ENCODE measurements around the gene CLDN16.

CLDN16 gene

GRCh38 chr3:190381441-190381840, 6.5 kb upstream of the CLDN16 start:
- DNase-seq = no peak

DNA sequence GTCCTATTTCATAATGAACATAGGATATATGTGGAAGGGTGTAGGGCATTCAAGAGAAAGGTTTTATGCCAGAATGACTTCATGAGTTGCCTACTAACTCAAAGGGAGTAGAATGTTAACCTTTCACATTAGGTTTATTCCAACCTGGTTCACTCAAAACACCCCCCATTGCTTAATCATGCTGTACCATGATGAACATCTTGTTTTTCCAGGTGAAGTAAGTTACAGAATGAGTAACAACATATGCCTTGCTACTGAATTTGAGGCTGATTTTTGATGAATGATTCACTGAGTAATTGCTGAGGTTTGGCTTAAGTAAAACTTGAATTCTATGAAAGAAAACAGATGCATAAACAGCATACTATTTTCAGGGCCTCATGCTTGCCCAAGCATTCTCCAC, 5.9 kb upstream of the CLDN16 start:
- no peak for DNase-seq

DNA sequence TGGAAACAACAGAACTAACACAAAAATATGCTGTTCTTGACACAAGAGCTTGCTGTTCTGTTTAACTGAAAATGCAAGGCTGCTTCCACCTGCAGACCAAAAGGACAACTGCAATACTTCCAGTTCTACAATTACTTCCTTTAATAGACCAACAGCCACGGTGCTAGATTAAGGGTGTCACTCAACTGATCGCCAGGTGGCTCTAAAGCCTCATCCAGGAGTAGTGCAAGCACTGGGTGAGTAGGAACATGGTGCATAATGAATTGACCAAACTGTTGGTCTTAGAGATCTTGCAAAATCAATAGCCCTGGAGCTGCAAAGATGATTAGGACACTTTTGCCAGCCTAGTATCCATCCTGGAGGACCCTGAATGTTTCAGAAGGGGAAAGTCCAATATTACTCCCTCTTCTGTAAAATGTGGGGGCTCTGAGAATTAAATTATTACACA, 3.6 kb upstream of the CLDN16 start:
- no peak for DNase-seq

DNA sequence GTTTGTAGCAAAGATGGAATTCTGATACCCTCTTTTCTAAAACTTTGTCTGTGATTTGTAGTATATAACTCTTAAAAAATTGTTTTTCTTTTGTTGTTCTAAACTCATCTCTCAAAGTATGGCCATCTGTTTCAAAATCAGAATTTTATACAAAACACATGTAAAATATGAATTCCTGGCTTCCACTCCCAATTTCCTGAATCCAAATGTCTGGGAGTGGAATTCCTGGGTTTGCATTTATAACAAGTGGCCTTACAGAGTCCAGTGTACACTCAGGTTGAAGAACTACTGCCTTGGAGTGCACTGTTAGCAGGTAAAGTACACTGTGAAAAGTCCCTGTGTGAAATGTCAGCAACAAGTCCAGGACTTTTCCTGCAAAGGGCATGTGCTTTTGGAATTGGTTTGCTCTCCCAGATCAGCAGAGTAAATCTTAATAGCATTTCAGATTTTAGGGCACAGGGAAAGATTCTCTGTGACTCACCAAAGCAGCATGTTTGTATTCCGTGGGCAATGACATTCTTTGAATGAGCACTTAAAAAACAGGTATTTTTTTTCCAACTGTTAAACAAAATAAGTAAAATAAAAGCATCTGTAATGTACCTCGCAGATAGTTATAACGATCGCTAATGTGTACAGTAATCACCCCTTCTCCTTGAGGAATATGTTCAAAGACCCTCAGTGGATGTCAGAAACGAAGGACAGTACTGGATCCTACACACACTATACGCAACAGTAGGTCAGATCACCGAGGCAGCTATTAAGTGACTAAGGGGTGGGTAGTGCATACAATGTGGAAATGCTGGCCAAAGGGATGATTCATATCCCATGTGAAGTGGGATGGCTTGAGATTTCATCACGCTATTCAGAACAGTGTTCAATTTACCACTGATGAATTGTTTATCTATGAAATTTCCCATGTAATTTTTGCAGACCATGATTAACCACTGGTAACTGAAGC, 2.0 kb upstream of the CLDN16 start:
- no peak for DNase-seq

DNA sequence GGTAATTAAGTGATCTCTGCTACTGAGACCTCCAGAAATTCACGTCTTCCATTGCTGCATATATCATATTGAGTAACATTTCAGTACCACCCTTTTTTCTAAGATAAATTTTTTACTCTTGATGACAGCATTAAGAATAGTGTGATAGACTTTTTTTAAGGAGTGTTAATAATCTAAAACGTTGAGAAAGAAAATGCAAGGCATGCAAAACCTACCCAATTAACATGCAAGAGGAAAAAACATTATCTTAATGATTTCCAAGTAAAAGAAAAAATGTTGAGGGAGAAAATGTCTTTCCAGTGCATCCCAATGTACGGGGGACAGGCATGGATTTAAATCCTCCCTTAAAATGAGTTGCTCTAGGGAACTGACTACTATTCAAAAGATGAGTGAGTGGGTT, 740 bp downstream of the CLDN16 start:
- DNase-seq = no peak

GRCh38 chr3:190396001-190396400, 8.0 kb downstream of the CLDN16 start:
- no peak for DNase-seq

- DNase-seq = no peak
Measured at GRCh38 chr3:190397889-190398288, 9.9 kb downstream of the CLDN16 start.

GRCh38 chr3:190399677-190400076, 11.7 kb downstream of the CLDN16 start:
- DNase-seq = no peak

DNA sequence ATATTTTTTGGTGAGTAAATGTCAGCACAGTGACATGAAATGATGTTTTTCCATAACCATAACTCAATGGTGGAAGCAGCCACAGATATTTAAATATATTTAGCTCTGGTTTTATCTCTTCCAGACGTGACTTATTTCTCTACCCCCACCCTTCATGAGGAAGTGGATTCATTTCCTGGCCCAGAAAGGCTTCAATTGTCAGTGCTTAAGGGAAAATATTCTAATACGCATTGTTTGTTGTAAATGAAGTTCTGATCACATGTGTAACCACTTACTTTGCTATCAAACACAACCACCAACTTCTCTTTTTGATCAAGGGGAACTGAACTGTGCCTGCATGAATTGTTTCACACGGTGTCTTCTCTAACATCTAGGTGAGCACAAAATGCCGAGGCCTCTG, 14.0 kb downstream of the CLDN16 start:
- no peak for DNase-seq

- no peak for DNase-seq
Measured at GRCh38 chr3:190404715-190405114, 16.8 kb downstream of the CLDN16 start.

GRCh38 chr3:190414297-190414696, 26.3 kb downstream of the CLDN16 start:
- DNase-seq = no peak

- DNase-seq = no peak
Measured at GRCh38 chr3:190424108-190424477, 36.1 kb downstream of the CLDN16 start.

GRCh38 chr3:190424478-190425439, 36.8 kb downstream of the CLDN16 start:
- DNase-seq = peak in 1 of 2 experiments; percentile 59

DNA sequence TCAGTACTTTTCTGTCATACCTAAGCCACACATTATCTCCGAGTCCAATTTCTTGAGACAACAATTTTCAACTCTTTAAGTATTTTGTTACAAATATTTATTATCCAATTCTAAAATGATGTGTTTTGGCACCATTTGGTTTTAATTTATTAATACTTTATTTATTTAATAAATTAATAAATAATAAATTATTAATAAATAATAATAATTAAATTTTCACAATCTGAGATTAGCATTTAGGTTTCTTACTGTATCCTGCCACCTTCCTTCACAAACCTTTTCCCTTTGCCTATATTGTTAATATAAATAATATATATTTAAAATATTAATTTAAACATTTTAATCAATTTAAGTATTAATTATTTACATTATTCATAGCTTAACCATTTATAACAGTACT, 37.9 kb downstream of the CLDN16 start:
- DNase-seq = no peak

DNA sequence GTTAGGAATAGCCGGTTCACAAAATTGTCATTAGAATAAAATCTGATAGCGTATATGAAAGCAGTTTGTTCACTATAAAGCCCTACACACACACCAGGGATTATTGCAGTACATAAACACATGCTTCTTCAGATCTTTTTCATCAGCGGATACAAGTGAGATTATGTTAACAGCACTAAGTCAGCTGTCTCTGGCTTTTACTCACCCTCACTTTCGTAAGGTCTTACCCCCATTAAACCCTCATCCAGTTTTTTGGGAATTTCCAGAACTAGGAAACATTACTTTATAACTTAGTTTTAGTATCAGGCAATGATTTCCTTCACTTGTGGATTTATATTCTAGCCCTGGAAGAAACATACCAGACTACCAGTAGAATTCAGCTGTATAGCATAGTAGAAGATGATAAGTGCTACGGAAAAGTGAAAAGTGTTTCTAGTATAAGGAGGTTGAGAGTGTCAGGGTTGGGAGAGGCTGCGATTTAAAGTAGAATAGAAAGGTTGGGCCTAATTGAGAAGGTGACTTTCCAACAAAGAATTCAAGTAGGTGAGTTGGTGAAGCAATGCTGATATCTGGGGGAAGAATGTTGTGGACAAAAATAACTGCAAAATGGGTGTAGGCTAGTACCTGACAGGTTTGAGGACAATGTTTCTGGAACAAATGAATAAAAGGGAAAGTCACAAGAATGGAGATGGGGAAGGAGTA, 39.0 kb downstream of the CLDN16 start:
- no peak for DNase-seq

DNA sequence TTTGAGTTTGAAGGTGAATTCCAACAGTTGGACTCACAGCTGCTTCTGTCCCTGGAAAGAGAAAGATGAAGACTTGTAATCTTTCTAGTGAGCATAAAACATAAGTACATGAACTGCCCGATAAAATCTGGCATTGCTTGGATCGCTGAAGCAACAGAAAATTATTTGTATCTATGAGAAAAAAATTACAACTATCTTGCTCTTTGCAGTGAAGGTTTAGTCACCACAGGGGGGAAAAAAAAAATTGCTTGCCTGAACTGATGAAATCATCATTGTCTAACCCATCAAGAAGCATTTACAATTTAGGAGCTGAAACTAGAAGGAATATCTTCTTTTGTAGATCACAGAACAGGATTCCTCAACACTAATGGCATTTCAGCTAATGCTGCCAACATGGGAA, 41.7 kb downstream of the CLDN16 start:
- no peak for DNase-seq

- DNase-seq = no peak
Measured at GRCh38 chr3:190430906-190431305, 42.9 kb downstream of the CLDN16 start.

DNA sequence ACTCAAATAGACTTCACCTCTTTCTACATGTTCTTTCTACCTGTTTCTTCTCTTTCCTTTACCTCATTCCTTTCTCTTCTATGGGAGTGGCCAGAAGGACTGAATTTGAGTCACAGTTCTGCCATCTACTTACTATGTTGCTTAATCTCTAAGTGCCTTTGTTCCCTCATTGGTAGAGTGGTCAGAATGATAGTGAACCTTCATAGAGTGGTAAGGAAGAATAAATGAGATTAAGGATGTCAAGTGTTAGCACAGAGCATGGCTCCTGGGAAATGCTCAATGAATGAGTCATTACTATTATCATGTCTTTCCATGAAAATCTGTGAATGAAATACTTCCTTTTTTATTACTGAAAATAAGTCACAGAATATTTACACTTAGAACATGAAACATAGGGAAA, 44.3 kb downstream of the CLDN16 start:
- no peak for DNase-seq

- no peak for DNase-seq
Measured at GRCh38 chr3:190433626-190434025, 45.7 kb downstream of the CLDN16 start.

DNA sequence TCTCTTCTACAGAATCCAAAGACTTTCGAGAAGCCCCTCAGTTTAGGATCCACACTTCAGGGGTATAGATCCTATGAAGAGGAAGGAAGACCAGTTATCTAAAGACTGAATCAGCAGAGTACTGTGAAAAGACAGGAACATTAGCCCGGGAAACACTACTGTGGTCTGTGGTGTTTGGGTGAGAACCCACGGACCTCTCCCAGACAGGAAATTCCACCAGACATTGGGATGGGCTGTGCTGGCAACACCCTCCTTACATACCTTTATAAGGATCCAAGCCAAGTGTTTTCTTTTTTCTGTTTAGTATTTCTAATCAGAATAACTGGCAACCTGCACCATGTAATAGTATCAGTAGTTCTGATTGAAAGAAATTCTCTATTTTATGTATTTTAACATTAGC, 47.7 kb downstream of the CLDN16 start:
- DNase-seq = no peak

DNA sequence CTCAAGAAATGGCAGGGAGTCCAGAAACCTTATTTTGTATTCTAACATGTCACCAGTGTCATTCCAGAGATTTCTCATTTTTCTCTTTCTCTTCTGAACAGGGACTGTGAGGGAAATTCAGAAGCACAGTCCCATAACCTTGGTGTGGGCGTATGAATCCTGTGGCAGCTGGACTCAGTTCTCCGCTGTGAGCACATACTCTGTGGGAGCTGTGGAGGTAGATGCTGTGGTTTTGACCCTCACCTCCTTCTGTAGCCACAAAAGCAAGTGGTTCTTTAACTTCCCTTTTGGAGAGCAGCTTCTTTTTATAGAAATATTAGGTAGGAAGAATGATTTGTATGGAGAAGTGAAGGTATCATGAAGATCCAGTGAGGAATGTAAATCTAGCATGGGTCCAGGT, 48.4 kb downstream of the CLDN16 start:
- DNase-seq = no peak

DNA sequence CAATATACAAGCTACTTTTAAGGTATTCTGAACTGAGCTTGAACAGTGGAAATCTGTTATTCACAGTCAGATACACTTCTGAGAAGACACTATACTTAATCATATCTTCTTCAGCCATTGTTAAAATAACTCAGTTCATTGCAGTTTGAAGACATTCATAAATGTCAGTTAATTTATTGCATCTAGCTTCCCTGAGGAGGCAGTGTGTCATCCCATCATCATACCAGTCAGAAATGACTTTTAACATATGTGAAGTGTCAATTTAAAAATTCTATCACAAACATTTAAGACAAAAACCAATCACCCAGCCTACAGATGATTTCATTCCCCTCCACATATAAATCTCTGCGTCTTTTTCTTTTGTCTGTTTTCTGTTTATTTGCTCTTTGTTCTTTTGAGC, 54.3 kb downstream of the CLDN16 start:
- no peak for DNase-seq

DNA sequence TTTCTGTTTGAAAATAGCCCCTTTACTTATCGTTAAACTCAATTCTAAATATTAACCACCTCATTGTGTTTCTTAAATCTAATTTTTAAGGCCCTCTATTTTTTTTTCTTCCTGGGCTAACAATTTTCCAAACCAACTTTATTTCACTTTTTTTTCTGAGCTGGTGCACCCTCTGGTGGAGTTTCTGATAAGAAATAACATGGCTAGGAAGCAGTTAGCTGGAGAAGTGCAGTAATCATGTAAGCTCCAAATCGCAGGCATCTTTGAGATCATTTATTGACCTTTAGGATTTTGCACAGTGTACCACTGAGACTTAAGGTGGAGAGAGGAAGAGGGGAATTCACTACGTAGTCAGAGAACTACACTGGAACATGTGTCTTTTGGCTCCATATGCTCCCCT, 55.3 kb downstream of the CLDN16 start:
- no peak for DNase-seq
